DOHH2 (cell line): ENCODE results near the gene CLPX.

Source experiments
- EZH2phosphoT487 ChIP-seq: fragments of 200-600 bp; sonication (generic); IDR thresholded peaks from 2 replicates; pipeline ENCODE4 v1.6.1; 2017; ENCODE audit warnings: borderline replicate concordance, mild to moderate bottlenecking, antibody characterized with exemption, low read length, moderate library complexity, mixed read lengths
- TF ChIP-seq, protein P1 (sequence below): fragments of 200-600 bp; sonication (generic); IDR thresholded peaks from one replicate; pipeline ENCODE4 v1.5.1; 2014; ENCODE audit warnings: antibody characterized with exemption, mild to moderate bottlenecking, low read depth, low read length; ENCODE audit not compliant: poor library complexity, severe bottlenecking

- TF ChIP-seq, protein P1, sequence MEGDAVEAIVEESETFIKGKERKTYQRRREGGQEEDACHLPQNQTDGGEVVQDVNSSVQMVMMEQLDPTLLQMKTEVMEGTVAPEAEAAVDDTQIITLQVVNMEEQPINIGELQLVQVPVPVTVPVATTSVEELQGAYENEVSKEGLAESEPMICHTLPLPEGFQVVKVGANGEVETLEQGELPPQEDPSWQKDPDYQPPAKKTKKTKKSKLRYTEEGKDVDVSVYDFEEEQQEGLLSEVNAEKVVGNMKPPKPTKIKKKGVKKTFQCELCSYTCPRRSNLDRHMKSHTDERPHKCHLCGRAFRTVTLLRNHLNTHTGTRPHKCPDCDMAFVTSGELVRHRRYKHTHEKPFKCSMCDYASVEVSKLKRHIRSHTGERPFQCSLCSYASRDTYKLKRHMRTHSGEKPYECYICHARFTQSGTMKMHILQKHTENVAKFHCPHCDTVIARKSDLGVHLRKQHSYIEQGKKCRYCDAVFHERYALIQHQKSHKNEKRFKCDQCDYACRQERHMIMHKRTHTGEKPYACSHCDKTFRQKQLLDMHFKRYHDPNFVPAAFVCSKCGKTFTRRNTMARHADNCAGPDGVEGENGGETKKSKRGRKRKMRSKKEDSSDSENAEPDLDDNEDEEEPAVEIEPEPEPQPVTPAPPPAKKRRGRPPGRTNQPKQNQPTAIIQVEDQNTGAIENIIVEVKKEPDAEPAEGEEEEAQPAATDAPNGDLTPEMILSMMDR = no peak
- TF ChIP-seq EZH2phosphoT487 = no peak
Observed at GRCh38 chr15:65110676-65111292, 74.4 kb downstream of the CLPX start.
